Suprapubic skin (tissue), 4 donors: Measurements from ENCODE around the gene DAD1.

Experiments used
- CTCF ChIP-seq, 2 donors: fragments of 200-600 bp in 1 of 2; fragments of 450-650 bp in 1 of 2; sonication (generic) in 1 of 2; IDR thresholded peaks; one replicate each; pipeline ENCODE4 v1.5.1; 2016 to 2019; ENCODE audit warnings: antibody characterized with exemption in 2 of 2, mild to moderate bottlenecking in 1 of 2, moderate library complexity in 1 of 2
- EP300 ChIP-seq: sonication (generic); formaldehyde crosslinking; IDR thresholded peaks from one replicate; pipeline ENCODE4 v1.6.1; 2017; ENCODE audit warnings: antibody characterized with exemption
- POLR2A ChIP-seq, 2 donors: fragments of 450-650 bp; IDR thresholded peaks; one replicate each; pipeline ENCODE4 v1.6.1; 2017; ENCODE audit warnings: antibody characterized with exemption in 2 of 2, mild to moderate bottlenecking in 2 of 2, moderate library complexity in 2 of 2
- POLR2AphosphoS5 ChIP-seq, 3 donors: sonication (generic); formaldehyde crosslinking; IDR thresholded peaks; one replicate each; pipeline ENCODE4 v1.6.1; 2017; ENCODE audit warnings: antibody characterized with exemption in 3 of 3

- TF ChIP-seq CTCF (IDR thresholded peaks at IDR 0.05) (no peak), EP300 (no peak), POLR2A (IDR thresholded peaks at IDR 0.05) (no peak), POLR2AphosphoS5 (IDR thresholded peaks at IDR 0.05) (no peak)
Measured at GRCh38 chr14:22565391-22565945, 23.6 kb downstream of the DAD1 start.
